ENCODE results near the gene ATP2B2.
"Not testable (repeated sequence)": the region's sequence is repeated elsewhere in the genome, so short reads cannot be mapped to it uniquely, and the experiment has no call there.

ATP2B2 gene

GRCh38 chr3:10317311-10317960, 187.9 kb downstream of the ATP2B2 start:
- no peak for DNase-seq

GRCh38 chr3:10315771-10316344, 189.5 kb downstream of the ATP2B2 start:
- no peak for DNase-seq

- DNase-seq, result no peak
Observed at GRCh38 chr3:10315101-10315500, 190.3 kb downstream of the ATP2B2 start.

GRCh38 chr3:10312861-10313260, 192.5 kb downstream of the ATP2B2 start:
- DNase-seq, result no peak

- no peak for DNase-seq
Observed at GRCh38 chr3:10312391-10312790, 193.0 kb downstream of the ATP2B2 start.

GRCh38 chr3:10311710-10312109, 193.7 kb downstream of the ATP2B2 start:
- DNase-seq, result no peak

GRCh38 chr3:10310578-10310977, 194.8 kb downstream of the ATP2B2 start:
- DNase-seq, result no peak

GRCh38 chr3:10309736-10310135, 195.7 kb downstream of the ATP2B2 start:
- no peak for DNase-seq

GRCh38 chr3:10308678-10309077, 196.7 kb downstream of the ATP2B2 start:
- DNase-seq, result no peak

GRCh38 chr3:10306156-10306555, 199.2 kb downstream of the ATP2B2 start:
- no peak for DNase-seq

GRCh38 chr3:10305331-10305902, 200.0 kb downstream of the ATP2B2 start:
- no peak for DNase-seq

GRCh38 chr3:10304905-10305304, 200.5 kb downstream of the ATP2B2 start:
- no peak for DNase-seq

- no peak for DNase-seq
Observed at GRCh38 chr3:10303785-10304184, 201.6 kb downstream of the ATP2B2 start.

GRCh38 chr3:10303105-10303504, 202.3 kb downstream of the ATP2B2 start:
- no peak for DNase-seq

- no peak for DNase-seq
Observed at GRCh38 chr3:10300087-10300486, 205.3 kb downstream of the ATP2B2 start.

GRCh38 chr3:10299679-10300078, 205.7 kb downstream of the ATP2B2 start:
- DNase-seq, result no peak

GRCh38 chr3:10299175-10299574, 206.2 kb downstream of the ATP2B2 start:
- DNase-seq, result no peak

GRCh38 chr3:10298064-10298463, 207.3 kb downstream of the ATP2B2 start:
- not testable (repeated sequence) for DNase-seq

- DNase-seq, result no peak
Observed at GRCh38 chr3:10294030-10294586, 211.3 kb downstream of the ATP2B2 start.

- no peak for DNase-seq
Observed at GRCh38 chr3:10292505-10293419, 212.6 kb downstream of the ATP2B2 start, which contains the start of gene GHRL. GHRL (minus strand) TSS chr3:10292947; CDS start chr3:10290180, 2,767 bp downstream.

- DNase-seq, result no peak
Observed at GRCh38 chr3:10291641-10292040, 213.7 kb downstream of the ATP2B2 start.

- DNase-seq, result no peak
Observed at GRCh38 chr3:10290481-10291176, 214.8 kb downstream of the ATP2B2 start.
